Measurements from ENCODE around the gene BCL10.

Gene BCL10

GRCh38 chr1:85224734-85225623 is 51.5 kb downstream of the BCL10 start (continued):
- TF ChIP-seq ZNF677 (tag by site-specific recombination; IDR thresholded peaks at IDR 0.05) = no peak
- no peak for TF ChIP-seq ZNF19 (tag by site-specific recombination; IDR thresholded peaks at IDR 0.05; ENCODE audit: low read depth)
- TF ChIP-seq PRDM6 (tag by site-specific recombination; IDR thresholded peaks at IDR 0.05) = peak; percentile 91
- TF ChIP-seq ZNF518A (tag by site-specific recombination; conservative IDR thresholded peaks at IDR 0.05; ENCODE audit: low read depth) = 0 out of 2 replicates have a peak, but pooled peaks have one; percentile 5
- TF ChIP-seq ZNF610 (tag by site-specific recombination; IDR thresholded peaks at IDR 0.05; ENCODE audit: borderline replicate concordance) = no peak
- no peak for TF ChIP-seq ZNF132 (tag by site-specific recombination; IDR thresholded peaks at IDR 0.05; ENCODE audit: borderline replicate concordance)
- TF ChIP-seq ZNF223 (tag by site-specific recombination; IDR thresholded peaks at IDR 0.05) = no peak
- no peak for TF ChIP-seq ZNF488 (tag by site-specific recombination; IDR thresholded peaks at IDR 0.05)
- TF ChIP-seq ZNF580 (tag by site-specific recombination; IDR thresholded peaks at IDR 0.05) = no peak
- peak; percentile 76 for TF ChIP-seq WT1 (tag by site-specific recombination; IDR thresholded peaks at IDR 0.05)
- no peak for TF ChIP-seq ZFP69B (tag by site-specific recombination; IDR thresholded peaks at IDR 0.05)
- no peak for TF ChIP-seq KLF10 (tag by site-specific recombination; IDR thresholded peaks at IDR 0.05)
- no peak for TF ChIP-seq ZFP3 (tag by site-specific recombination; IDR thresholded peaks at IDR 0.05; ENCODE audit: low read depth)
- TF ChIP-seq ZNF112 (tag by site-specific recombination; IDR thresholded peaks at IDR 0.05) = no peak
- TF ChIP-seq TCF7L2 (IDR thresholded peaks at IDR 0.05; ENCODE audit: borderline replicate concordance, low read depth, low read length) = peak; percentile 60; the same call in 1 of the 2 replicates
- TF ChIP-seq ZNF423 (tag by site-specific recombination; IDR thresholded peaks at IDR 0.05) = no peak
- TF ChIP-seq ZNF391 (tag by site-specific recombination; IDR thresholded peaks at IDR 0.05; ENCODE audit: borderline replicate concordance, low read depth) = no peak
- no peak for TF ChIP-seq ZNF221 (tag by site-specific recombination; IDR thresholded peaks at IDR 0.05; ENCODE audit: borderline replicate concordance)
- TF ChIP-seq OVOL3 (tag by site-specific recombination; IDR thresholded peaks at IDR 0.05) = peak; percentile 61
- no peak for TF ChIP-seq ZNF639 (tag by site-specific recombination; IDR thresholded peaks at IDR 0.05)
- no peak for TF ChIP-seq ZNF510 (tag by site-specific recombination; IDR thresholded peaks at IDR 0.05; ENCODE audit: insufficient replicate concordance)
- TF ChIP-seq ZNF239 (tag by site-specific recombination; IDR thresholded peaks at IDR 0.05) = no peak
- no peak for TF ChIP-seq GFI1B (tag by site-specific recombination; IDR thresholded peaks at IDR 0.05)
- TF ChIP-seq ZNF76 (tag by site-specific recombination; IDR thresholded peaks at IDR 0.05; ENCODE audit: borderline replicate concordance, low read depth) = no peak
- TF ChIP-seq ZNF280C (tag by site-specific recombination; IDR thresholded peaks at IDR 0.05) = no peak
